ENCODE measurements around the gene SLC6A11.

The SLC6A11 gene

DNA sequence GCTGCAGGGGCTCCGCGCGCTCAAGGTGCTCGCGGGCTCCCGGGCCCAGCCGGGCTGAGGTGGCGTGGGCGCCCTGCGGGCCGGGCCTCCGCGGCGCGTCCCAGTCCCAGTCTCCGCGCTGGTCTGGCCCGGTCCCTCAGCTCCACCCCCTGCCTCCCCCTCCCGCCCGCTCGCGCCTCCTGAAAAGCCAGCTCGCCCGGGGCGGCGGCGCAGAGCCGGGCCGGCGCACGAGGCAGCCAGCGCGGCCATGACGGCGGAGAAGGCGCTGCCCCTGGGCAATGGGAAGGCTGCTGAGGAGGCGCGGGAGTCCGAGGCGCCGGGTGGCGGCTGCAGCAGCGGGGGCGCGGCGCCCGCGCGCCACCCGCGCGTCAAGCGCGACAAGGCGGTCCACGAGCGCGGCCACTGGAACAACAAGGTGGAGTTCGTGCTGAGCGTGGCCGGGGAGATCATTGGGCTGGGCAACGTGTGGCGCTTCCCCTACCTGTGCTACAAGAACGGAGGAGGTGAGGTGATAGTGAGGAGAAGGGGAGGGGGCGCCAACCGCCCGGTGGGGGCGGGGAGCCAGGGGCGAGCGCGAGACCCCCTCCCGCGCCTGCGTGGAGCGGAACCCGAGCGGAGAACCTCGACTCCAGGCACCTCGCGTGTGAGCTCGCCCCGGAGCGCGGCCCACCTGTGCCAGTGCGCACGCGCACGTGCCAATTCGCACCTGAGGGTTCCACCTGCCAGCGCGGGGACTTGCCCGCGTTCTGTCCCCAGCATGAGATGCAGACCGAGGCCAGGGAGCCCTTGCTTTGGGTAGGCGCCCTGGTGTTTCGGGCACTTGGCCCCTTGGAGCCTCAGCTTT lies at the start of gene SLC6A11:
Gene SLC6A11 (plus strand): TSS at position 210 of the 844 bp plus-strand sequence. CDS start 38 bp downstream, at position 248.
- no peak for DNase-seq (ENCODE audit: low read depth)

DNA sequence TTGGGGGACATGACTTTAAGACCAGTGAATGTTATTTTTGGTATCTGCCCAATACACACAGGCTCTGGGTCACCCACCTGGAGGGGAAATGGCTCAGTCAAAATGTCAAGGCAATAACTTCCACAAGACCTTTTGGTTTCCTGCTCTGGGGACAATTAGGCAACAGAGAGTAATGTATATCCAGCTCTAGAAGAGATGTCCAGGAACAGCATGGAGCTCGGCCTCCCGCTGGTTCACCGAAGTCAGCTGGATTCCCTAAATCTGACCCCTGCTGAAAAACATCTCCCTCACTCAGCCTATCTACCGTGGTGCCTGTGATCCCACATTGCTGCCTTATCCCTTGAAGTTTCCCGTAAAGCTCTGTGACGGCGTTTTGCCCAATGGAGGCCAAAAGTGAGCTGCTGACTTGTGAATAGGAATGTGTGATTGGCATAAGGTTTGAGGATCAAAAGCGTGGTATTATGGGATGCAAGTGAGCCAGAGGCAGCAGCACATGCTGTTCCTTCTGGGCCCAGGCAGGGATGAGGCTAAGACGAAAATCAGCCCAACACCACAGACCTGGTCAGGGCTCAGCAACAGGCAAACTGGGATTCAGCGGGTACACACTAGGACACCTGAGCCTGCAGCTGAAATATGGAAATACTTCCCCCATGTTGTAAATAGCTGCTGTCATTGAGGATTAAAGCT lies 47.2 kb upstream of the SLC6A11 start:
- no peak for DNase-seq (ENCODE audit: low read depth)

DNA sequence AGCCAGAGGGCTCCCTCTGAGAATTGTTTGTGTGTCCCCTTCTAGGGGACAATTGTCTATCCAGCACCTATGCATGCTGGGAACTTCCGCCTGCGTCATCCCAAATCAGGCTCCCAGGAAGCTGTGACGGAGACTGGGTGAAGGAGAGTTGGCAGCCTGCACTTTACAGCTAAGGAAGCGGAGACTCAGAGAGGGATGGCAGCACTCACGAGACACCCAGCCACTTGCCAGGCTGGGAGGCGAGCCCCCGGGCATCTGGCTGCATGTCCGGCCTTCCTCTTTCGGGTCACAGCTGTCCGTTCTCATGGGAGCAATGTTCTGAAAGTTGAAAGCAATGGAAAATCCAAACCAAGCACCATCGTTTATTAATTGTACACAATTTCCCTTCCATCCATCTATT lies 45.5 kb upstream of the SLC6A11 start:
- DNase-seq (ENCODE audit: low read depth), result no peak

DNA sequence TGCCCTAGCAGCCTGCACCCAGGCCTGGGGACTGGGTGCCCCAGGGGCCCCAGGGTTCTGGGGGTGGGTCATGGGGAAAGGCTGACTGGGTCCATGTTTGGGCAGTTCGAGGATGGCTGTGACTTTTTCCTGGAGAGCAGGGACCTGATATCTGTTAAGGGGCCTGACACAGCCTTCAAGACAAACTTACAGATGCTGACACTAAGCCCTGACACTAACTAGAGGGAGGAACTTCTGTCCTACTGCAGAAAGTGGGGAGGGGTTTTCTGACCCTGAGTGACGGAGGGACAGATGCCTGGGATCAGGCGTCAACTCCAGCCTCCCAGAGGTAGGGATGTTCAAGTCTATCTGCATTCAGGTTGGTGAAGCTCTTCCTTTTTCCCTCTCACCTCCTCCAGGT lies 45.0 kb upstream of the SLC6A11 start:
- DNase-seq (ENCODE audit: low read depth), result no peak

DNA sequence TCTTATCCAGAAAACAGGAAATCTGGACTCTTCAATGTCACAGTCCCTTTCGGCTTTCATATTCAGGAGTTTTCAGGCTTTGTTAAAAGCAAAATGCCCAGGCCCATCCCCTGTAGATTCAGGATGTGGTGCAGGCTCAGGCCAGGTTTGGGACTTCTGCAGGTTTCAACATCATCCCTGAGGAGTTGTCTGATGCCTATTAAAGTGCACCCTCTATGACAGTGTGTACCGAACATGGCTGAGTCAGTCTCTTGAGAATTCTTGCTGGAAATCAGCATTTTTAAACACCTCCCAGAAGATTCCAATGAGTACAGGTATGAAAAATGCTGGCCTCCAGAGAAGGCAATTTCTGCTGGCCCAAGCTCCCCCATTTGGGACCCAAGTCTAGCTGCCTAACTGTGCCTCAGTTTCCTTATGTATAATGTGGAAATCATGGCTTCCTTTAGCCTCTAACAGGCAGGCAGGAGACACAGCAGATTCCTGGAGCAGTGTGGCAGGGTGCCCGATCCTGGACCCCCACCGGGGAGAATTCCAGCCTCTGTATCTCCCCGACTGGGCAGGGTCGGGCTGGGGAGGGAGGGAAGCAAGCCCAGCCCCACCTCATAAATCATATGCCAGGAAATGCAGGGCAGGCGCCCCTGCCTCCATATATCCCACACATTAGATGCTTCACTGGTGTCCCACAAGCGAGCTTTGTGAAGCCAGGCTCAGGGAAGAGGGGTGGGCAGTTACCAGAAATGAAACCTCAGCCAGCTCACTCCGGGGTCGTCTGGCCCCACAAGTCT lies 44.4 kb upstream of the SLC6A11 start:
- no peak for DNase-seq (ENCODE audit: low read depth)

DNA sequence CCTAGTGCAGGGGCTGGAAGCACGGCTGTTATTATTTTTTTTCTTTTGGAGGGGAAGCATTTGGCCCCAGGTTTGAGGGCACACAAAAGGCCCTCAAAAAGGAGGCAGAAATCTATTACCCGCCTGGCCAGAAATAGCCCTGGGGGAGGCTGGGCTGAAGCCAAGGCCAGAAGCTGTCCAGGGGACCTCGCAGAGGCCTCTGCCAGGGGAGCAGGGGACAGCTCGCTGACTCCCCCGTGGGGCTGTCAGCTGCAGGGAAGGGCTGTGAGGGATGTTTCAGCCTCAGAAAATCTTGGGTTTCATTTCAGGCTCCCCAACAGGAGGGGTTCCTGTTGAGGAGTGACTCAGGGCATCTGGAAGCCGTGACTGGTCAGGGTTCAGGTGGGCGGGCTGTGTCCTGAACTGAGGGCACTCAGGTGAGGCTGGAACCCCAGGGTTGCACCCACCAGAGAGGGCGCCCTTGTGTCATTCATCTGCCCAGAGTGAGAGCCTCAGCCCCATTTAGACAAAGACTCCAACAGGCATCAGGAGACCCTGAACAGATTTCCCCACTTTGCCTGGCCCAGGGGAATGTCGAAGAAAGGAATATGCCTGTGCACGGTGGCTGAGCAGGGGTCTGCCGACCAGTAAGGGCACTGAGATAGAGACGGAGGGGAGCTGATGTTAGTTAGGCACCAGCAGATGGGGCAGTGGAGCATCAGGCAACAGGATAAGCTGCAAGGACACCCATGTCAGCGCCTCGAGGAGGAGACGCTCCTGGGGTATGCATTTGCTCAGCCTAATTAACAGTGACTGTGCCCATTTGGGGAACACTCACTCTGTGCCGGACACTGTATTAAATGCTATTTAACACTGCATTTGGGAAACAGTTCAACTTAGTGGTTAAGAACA lies 43.5 kb upstream of the SLC6A11 start:
- DNase-seq (ENCODE audit: low read depth), result peak; percentile 2

DNA sequence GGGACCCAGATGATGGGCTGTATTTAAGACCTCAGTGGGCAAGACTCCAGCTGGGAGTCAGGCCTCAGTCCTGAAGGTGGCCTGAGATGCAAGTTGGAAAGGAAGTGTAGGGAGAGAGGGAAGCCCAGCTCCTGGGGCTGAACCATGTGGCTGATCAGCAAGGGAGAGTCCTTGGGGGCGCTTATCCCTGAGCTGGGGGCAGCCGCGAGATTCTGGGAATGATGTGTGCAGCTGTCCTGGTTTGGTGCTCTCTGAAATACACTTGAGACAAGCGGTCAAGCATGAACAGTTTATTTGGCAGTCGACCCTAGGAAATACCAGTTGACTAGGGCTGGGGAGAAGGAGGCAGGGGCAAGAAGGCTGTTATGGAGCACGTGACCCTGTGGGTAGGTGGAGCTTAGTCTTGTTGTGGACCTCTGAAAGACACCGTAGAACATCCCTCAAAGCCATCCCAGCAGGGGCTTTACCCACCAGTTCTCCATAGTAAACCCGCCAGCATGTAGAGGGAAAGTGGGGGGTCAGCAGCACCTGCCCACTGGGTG lies 41.8 kb upstream of the SLC6A11 start:
- DNase-seq (ENCODE audit: low read depth), result no peak

DNA sequence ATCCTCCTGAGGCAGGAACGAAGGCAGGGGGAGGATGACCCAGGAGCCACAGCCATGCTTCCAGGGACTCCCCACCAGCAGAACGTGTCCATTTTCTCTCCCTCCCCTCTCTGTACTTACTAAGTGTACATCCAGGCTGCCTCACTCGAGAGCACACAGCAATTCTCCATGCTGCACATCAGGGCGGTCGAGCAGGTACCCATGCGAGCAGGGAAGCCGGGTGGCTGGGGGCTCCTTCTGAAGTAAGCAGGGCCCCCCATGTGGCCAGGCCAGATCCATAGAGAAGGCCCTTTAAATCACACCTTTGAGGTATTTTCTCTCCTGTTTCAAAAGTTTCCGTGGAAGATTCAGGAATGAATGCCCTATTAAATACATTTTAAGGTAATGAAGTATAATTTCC lies 41.2 kb upstream of the SLC6A11 start:
- DNase-seq (ENCODE audit: low read depth), result no peak

DNA sequence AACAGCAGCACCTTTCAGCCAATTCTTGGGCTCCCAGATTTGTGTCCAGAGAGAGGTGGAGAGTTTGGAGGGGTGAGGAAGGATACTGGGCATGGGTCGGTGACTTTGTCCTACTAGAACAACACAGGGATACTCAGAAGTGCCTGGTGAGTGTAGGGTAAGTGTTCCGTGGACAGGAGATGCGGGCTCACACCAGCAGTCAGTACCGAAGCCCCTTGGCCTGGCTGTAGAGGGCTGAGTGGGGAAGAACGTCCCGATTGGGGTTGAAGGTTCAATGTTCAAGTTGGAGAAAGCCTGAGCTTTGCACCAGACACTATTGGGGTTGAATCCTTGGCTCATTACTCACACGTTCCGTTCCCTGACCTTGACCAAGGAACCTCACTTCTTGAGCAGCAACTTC lies 40.8 kb upstream of the SLC6A11 start:
- no peak for DNase-seq (ENCODE audit: low read depth)

DNA sequence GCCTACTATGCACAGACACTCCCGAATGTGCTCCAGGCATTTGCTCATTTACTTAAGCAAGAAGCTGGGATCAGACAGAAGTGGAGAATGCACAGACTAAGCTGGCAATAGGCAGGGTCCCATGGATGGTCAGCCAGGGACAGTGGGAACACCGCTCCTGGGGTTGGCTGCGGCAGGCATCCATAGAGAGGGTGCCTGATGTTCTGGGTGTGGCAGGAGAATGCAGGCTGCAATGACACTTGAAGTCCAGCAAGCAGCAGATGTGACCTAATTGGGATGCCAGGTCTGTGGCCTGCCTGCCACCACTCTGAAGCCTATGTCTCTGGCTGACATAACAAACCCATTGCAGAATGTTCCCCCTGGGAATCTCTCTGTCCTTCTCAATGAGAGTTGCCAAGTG lies 40.2 kb upstream of the SLC6A11 start:
- no peak for DNase-seq (ENCODE audit: low read depth)

DNA sequence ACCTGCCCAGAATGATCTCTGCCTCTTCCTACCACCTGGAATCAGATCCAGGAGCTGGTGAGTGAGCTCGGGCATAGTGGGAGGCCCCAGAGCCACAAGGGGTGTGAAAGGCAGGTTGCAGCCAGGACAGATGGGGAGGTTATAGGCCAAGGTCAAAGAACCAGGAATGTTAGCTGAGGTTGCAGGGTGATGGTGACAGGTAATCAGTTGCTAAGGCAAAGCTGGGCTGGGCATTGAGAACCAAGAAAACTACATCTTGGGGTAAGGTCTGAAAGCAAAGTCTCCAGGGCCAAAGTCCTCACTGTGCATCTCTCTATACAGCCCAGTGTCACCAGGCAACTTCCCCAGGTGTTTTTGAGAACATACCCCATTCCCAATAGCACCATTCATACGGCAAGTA lies 38.4 kb upstream of the SLC6A11 start:
- DNase-seq (ENCODE audit: low read depth), result no peak

DNA sequence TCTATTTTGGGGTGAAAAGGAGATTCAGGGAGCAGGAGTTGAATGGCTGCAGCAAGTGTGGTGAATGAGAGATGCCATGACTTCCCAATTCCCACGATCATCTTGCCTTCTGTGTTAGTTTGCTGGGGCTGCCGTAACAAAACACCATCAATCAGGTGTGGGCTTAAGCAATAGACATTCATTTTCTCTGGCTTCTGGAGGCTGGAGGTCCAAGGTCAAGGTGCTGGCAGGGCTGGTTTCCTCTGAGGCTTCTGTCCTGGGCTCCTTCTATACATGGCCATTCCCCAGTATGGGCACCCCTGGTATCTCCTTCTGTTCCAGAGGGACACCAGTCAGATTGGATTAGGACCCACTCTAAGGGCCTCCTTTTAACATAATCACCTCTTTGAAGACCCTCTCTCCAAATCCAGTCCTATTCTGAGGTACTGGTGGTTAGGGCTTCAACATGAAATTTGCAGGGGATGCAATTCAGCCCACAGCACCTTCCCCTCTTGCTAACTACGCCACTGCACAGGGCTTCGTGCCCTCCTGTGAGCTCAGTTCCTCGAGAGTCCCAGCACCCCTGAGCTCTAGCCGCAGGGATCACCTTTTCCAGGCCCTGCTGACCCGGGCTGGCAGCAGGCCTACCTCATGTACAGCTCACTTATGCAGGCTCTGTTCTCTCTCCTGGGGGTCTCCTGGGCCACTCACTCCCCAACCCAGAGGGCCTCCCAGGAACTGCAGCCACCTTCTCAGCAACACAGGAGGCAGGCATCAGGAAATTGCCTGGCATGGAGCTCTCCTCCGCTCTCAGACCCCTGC lies 37.3 kb upstream of the SLC6A11 start:
- DNase-seq (ENCODE audit: low read depth), result no peak

DNA sequence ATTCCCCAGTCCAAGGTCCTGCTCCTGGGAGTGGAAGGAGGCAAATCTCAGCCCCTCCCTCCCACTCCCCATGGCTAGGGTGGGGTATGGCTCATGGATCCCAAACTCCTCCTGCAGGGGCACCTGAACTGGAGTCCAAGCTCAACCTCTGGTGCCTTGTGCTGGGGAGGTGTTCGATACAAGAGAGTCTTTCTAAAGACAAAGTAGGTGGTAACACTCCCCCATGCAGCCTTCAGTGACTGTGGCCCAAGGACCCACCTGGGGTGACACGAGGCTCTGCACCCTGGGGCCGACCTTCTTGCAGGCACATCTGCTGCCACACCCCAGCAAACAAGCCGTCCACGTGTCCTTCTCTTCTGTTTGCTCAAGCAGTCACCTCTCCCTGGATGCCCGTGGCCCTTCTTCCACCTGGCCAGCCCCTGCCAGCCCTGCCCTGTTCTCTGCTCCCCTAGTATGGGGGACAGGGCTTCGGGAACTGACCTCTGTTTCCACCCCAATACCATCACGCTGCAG lies 36.7 kb upstream of the SLC6A11 start:
- no peak for DNase-seq (ENCODE audit: low read depth)

DNA sequence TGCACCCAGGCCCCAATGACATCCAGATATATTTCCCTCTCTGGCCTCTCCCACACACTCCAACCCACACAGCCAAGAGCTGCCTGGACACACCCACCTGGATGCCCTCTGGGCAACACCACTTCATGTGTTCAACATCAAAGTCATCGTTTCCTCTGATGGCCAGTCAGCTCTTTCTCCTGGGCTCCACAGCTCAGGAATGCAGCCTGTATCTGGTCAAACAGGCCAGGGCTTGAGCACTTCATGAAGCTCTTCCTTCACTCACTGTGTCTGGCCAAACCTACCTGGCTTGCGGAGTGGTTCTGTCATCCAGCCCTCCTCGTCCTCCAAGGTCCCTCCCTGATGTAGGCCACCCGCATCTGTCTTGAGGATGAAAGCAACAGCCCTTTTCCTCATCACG lies 35.8 kb upstream of the SLC6A11 start:
- no peak for DNase-seq (ENCODE audit: low read depth)

DNA sequence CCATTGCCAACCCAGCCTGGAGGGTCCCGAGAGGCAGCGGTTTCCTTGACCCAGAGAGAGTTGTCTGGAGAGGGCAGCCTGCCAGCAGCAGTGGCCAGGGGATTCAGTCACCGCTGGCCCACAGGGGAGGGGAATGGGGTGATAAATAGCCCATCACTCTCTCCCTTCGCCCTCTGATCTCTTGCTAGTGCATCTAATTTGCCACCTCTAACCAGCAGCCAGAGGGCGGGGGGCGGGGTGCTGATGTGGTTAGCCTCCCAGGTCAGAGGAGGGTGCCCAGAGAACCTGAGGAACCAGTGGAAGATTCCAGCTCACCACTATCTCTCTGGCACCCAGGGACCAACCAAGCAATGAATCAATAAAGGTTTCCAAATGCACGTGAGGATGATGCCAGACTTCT lies 35.1 kb upstream of the SLC6A11 start:
- DNase-seq (ENCODE audit: low read depth), result no peak

DNA sequence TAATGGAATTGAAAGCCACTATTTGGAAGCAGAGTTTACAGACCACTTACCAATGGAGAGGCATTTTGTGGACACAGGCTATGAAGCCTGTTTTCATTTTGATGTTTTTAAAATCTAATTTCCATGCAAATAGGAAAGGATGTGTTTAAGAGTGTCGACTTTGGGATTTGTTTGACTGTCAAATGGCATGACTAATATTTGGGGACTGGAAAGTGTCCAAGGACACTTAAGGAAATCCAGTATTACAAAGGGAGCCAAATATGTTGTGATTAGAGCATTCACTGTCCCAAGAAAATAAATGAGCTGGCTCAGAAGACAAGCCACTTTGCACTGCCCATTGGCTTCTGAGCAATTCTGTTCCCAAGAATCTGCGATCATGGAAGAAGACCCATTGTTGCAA lies 34.0 kb upstream of the SLC6A11 start:
- peak; percentile 3 for DNase-seq (ENCODE audit: low read depth)

DNA sequence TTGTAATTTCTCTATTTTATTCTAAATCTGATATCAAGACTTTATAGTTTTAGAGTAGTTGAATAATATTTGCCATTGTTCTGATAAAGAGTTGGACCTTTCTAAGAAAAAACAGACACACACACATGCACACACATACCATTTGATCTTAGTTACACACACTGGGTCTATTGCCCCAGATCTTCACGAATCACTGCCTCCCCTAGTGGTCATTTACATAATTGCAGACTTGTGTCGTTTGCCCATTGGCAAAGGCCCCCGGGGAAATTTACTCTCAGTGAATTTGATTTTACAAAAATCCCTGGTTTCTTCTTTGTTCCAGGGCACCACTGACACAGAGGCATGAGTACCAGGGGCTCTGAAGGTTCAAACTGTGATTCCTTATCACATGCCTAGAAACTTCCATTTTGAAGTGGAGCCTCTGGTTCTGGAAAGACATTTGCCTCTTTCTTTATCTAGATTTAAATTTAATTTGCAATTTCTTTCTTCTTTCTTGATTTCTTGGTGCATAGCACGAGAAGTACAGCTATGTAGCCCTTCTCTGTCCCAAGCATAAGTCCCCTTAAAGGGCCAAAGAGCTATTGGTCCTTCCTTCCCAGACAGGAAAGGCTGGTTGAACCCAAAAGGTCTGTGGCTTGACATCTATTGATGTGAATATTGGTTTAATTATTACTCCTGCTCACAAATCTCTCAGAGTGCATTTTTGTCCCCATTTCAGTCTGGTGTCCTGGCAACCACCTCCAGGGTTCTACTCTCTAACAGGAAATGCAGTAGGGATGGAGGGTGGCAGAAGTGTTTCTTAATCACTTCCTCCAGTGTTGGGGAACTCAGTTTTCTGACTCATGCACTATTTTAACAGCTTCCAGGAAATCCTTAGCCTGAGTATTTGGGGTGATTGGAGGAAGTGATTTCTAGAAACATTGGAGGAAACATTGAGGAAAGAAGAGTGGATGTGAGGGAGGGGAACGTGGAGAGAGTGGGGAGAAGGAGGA lies 32.4 kb upstream of the SLC6A11 start:
- DNase-seq (ENCODE audit: low read depth), result peak; percentile 30

DNA sequence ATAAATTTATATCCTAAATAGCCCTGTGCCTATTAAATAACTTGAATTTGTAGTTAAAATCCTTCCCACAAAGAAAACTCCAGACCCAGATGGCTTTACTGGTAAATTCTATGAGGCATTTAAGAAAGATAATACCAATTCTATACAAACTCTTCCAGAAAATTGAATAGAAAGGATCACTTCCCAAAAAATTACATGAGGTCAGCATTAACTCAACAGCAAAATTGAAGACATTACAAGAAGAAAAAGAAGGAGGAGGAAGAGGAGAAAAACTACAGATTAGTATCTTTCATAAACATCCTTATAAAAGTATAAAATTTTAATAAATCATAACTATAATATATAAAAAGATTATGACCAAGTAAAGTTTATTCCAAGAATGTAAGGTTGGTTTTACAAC lies 29.4 kb upstream of the SLC6A11 start:
- DNase-seq (ENCODE audit: low read depth), result no peak

DNA sequence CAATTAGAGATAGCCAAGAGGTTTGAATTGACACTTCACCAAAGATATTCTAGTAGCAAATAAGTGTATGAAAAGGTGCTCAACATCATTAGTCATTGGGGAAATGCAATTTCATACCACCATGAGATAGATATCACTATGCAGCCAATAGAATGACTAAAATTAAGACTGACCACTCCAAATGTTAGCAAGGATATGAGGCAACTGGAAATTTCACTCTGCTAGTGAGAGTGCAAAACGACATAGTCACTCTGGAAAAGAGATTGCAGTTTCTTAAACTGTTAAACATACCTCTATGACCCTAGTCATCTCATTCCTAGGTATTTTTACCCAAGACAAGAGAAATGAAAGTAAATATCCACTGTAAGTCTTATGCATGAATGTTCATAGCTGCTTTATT lies 27.6 kb upstream of the SLC6A11 start:
- DNase-seq (ENCODE audit: low read depth), result no peak
